GM13976 (cell line): ENCODE results near the gene RUVBL1.

Experiments used
- DNase-seq: peaks from one replicate; pipeline ENCODE4 v3.0.0; 2012; ENCODE audit warnings: low spot score
- CTCF ChIP-seq: IDR thresholded peaks from 2 replicates; pipeline ENCODE4 v1.5.1; 2012; ENCODE audit warnings: borderline replicate concordance, mild to moderate bottlenecking; ENCODE audit not compliant: insufficient read depth; ENCODE audit errors: extremely low read depth, missing control alignments, control extremely low read depth
- in situ Hi-C: fragments of 300-500 bp; cut with MboI; formaldehyde crosslinking; loops from one replicate; pipeline ENCODE4 v1.12.0; 2022; ENCODE audit warnings: low sequenced_read_pairs, mixed read lengths, inconsistent platforms; ENCODE audit not compliant: unreplicated experiment

Gene RUVBL1

GRCh38 chr3:128084675-128085021 is 39.0 kb downstream of the RUVBL1 start:
- TF ChIP-seq CTCF: no peak
- DNase-seq: no peak
- in situ Hi-C loops: loop anchor here (10.0 kb wide), 1 partner anchor 520 kb away; no protein-coding TSS in a partner anchor

- no peak for DNase-seq
- in situ Hi-C loops: loop anchor here (10.0 kb wide), 1 partner anchor 521 kb away; no protein-coding TSS in a partner anchor
- TF ChIP-seq CTCF: no peak
Observed at GRCh38 chr3:128083980-128084674, 39.5 kb downstream of the RUVBL1 start.

- no peak for TF ChIP-seq CTCF
- in situ Hi-C loops: loop anchor here (10.0 kb wide), 1 partner anchor 521 kb away; no protein-coding TSS in a partner anchor
- DNase-seq: no peak
Observed at GRCh38 chr3:128083396-128083795, 40.2 kb downstream of the RUVBL1 start.

- no peak for DNase-seq
- no peak for TF ChIP-seq CTCF
- in situ Hi-C loops: loop anchor here (10.0 kb wide), 1 partner anchor 522 kb away; no protein-coding TSS in a partner anchor
Observed at GRCh38 chr3:128082546-128082945, 41.1 kb downstream of the RUVBL1 start.

- TF ChIP-seq CTCF: no peak
- in situ Hi-C loops: loop anchor here (10.0 kb wide), 1 partner anchor 523 kb away; no protein-coding TSS in a partner anchor
- DNase-seq: no peak
Observed at GRCh38 chr3:128081846-128082245, 41.8 kb downstream of the RUVBL1 start.

- DNase-seq: no peak
- TF ChIP-seq CTCF: no peak
- in situ Hi-C loops: loop anchor here (10.0 kb wide), 1 partner anchor 524 kb away; no protein-coding TSS in a partner anchor
Observed at GRCh38 chr3:128081226-128081625, 42.4 kb downstream of the RUVBL1 start.
